ENCODE measurements around the gene IRF4.
A peak's percentile ranks its signal among the peaks of the same experiment; 100 is the strongest.

IRF4 gene

DNA sequence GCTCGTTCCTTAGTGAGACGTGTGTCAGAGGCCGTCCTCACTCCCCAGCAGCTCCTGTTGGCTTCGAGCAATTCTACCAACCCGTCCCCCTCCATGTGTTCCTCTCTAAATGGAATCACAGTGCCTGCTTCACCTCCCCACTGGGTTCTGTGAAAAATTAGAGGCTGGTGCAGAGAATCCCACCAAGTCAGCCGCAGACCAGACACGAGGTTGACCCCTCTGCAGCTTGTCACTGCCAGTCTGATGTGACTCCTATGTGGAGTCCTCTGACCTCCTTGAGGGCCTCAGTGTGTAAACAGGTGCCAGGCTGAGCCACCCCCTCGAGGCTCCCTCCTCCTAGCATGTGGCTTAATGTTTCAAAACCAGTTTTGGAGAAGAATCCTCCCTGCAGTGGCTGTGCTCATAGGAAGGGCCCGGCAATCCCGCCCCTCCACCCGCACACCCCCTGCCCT is 12.6 kb upstream of the IRF4 start:
- Histone ChIP-seq H3K9me3 (ENCODE audit: severe bottlenecking) (peaks cover 5% of the 10 kb centered on the region), H3K4me3 (ENCODE audit: severe bottlenecking) (no peak overlapping the region), H3K27me3 (ENCODE audit: insufficient read depth, poor library complexity, severe bottlenecking) (peaks cover 10% of the 10 kb centered on the region), H3K36me3 (ENCODE audit: low read depth) (no peaks in the 10 kb centered on the region), H3K4me1 (ENCODE audit: insufficient read depth, poor library complexity, severe bottlenecking) (no peaks in the 10 kb centered on the region), H3K27ac (ENCODE audit: poor library complexity, severe bottlenecking) (no peak overlapping the region)
- DNase-seq (ENCODE audit: low spot score) (no peak), ATAC-seq (ENCODE audit: low read depth) (no peak)
- TF ChIP-seq, protein P1, sequence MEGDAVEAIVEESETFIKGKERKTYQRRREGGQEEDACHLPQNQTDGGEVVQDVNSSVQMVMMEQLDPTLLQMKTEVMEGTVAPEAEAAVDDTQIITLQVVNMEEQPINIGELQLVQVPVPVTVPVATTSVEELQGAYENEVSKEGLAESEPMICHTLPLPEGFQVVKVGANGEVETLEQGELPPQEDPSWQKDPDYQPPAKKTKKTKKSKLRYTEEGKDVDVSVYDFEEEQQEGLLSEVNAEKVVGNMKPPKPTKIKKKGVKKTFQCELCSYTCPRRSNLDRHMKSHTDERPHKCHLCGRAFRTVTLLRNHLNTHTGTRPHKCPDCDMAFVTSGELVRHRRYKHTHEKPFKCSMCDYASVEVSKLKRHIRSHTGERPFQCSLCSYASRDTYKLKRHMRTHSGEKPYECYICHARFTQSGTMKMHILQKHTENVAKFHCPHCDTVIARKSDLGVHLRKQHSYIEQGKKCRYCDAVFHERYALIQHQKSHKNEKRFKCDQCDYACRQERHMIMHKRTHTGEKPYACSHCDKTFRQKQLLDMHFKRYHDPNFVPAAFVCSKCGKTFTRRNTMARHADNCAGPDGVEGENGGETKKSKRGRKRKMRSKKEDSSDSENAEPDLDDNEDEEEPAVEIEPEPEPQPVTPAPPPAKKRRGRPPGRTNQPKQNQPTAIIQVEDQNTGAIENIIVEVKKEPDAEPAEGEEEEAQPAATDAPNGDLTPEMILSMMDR (IDR thresholded peaks at IDR 0.05; ENCODE audit: poor library complexity, severe bottlenecking) = no peak

DNA sequence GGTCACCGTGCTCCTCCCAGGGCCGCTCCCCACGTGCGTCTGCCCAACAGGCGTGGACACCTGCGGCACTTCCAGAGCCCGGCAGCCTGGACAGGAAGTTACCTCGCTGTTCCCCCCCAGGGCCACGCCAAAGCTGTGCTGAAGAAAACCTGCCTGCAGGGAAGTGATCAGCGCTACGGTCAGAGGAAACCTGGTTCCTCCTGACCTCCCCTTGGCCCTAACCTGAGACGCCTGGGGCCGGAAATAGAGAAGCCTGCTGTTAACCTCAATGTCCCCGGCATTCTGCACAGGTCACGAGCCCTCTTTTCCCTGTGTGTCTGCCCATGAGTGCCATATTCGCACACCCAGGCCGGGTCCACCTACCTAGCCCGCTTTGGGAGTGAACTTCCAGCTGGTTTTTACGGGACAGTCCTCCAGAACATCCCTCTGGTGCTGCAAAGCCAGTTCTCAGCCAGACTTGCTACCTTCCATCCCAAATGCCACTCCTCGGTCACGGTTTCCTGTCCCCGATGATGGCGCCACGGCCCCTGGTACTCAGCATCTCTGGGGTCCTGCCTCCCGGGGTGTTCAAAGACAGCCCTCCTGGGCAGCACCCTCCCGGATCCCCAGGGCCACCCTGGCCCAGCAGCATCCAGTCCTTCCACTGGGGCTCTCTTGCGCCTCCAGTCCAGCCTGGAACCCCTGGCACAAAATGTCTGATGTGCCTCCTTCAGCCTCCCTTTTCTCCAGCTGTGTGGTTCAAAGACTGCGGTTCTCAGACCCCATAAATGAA is 12.0 kb upstream of the IRF4 start:
- H3K4me1 ChIP-seq (ENCODE audit: insufficient read depth, poor library complexity, severe bottlenecking) = no peaks in the 10 kb centered on the region
- H3K9me3 ChIP-seq (ENCODE audit: severe bottlenecking) = peaks cover 5% of the 10 kb centered on the region
- peak; percentile 73 for DNase-seq (ENCODE audit: low spot score)
- no peaks in the 10 kb centered on the region for H3K36me3 ChIP-seq (ENCODE audit: low read depth)
- peaks cover 6% of the 10 kb centered on the region for H3K27me3 ChIP-seq (ENCODE audit: insufficient read depth, poor library complexity, severe bottlenecking)
- no peak overlapping the region for H3K27ac ChIP-seq (ENCODE audit: poor library complexity, severe bottlenecking)
- no peak overlapping the region for H3K4me3 ChIP-seq (ENCODE audit: severe bottlenecking)
- ATAC-seq (ENCODE audit: low read depth) = peak; percentile 8; the same call in 1 of the 3 replicates
- TF ChIP-seq, protein P1 (IDR thresholded peaks at IDR 0.05; ENCODE audit: poor library complexity, severe bottlenecking) = no peak

- Histone ChIP-seq H3K27ac (ENCODE audit: poor library complexity, severe bottlenecking) (no peak overlapping the region), H3K4me1 (ENCODE audit: insufficient read depth, poor library complexity, severe bottlenecking) (no peaks in the 10 kb centered on the region), H3K9me3 (ENCODE audit: severe bottlenecking) (peaks cover 5% of the 10 kb centered on the region), H3K36me3 (ENCODE audit: low read depth) (no peaks in the 10 kb centered on the region), H3K4me3 (ENCODE audit: severe bottlenecking) (no peak overlapping the region), H3K27me3 (ENCODE audit: insufficient read depth, poor library complexity, severe bottlenecking) (no peaks in the 10 kb centered on the region)
- DNase-seq (ENCODE audit: low spot score) (no peak), ATAC-seq (ENCODE audit: low read depth) (no peak)
- TF ChIP-seq, protein P1 (IDR thresholded peaks at IDR 0.05; ENCODE audit: poor library complexity, severe bottlenecking) = no peak
Measured at GRCh38 chr6:380234-381218, 11.0 kb upstream of the IRF4 start.

DNA sequence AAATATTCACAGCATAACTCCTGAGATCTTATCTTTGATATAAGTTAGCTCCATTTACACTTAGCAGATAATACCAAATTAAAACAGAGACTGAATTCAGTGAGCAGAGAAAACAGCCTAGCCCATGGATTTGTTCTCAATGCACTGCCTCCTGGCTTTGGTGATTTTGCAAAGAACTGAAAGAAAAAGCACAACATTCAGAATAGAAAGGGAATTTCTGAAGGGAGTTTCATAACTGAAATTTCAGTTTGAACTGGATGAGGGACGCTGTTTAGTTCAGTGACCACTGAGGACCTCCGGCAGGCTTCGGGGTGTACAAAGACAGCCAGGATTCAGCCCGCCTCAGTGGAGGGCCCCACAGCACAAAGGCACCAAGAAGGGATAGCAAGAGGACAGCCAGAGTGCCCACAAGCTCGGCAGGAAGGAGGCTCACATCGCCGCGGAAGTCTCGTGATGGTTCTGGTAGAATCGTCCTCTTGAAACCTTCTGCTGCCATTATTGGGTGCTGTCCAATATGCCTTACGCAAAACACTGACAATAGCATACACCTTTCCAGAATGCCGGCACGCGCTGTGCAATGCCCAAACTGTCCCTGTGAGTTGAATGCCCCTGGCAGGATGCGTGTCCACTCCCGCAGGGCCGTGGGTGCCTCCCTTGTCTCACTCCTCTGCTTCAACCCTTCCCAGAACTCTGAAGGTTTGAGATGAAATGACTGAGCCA is 9.7 kb upstream of the IRF4 start:
- Histone ChIP-seq H3K36me3 (ENCODE audit: low read depth) (no peaks in the 10 kb centered on the region), H3K4me1 (ENCODE audit: insufficient read depth, poor library complexity, severe bottlenecking) (no peaks in the 10 kb centered on the region), H3K9me3 (ENCODE audit: severe bottlenecking) (no peaks in the 10 kb centered on the region), H3K27ac (ENCODE audit: poor library complexity, severe bottlenecking) (no peak overlapping the region), H3K27me3 (ENCODE audit: insufficient read depth, poor library complexity, severe bottlenecking) (no peaks in the 10 kb centered on the region), H3K4me3 (ENCODE audit: severe bottlenecking) (no peak overlapping the region)
- DNase-seq (ENCODE audit: low spot score) (no peak), ATAC-seq (ENCODE audit: low read depth) (no peak)
- TF ChIP-seq, protein P1 (IDR thresholded peaks at IDR 0.05; ENCODE audit: poor library complexity, severe bottlenecking) = no peak

Measured in RWPE2 (cell line).